ENCODE measurements around the gene SUMO3. TPM values are rescaled to one million over a fixed set of nuclear protein-coding genes. Genes with fewer than 3 reads are reported as not detected.

SUMO3 gene
- total RNA-seq, 2 experiments from 2014 or later: 90.5 to 92.5 TPM

GRCh38 chr21:44850905-44851657, 33.2 kb upstream of the SUMO3 start:
- H3K27ac Mint-ChIP-seq: peak overlapping the region; percentile 56
- H3K36me3 Mint-ChIP-seq: peaks cover 15% of the 10 kb centered on the region
- no peak for DNase-seq
- no peaks in the 10 kb centered on the region for H3K27me3 Mint-ChIP-seq
- H3K4me3 Mint-ChIP-seq: no peak overlapping the region
- no peaks in the 10 kb centered on the region for H3K9me3 Mint-ChIP-seq
- peaks cover 20% of the 10 kb centered on the region for H3K4me1 Mint-ChIP-seq

GRCh38 chr21:44850208-44850800, 32.4 kb upstream of the SUMO3 start:
- no peaks in the 10 kb centered on the region for H3K9me3 Mint-ChIP-seq
- H3K27ac Mint-ChIP-seq: no peak overlapping the region
- H3K36me3 Mint-ChIP-seq: peaks cover 14% of the 10 kb centered on the region
- H3K4me1 Mint-ChIP-seq: peaks cover 23% of the 10 kb centered on the region
- no peak overlapping the region for H3K4me3 Mint-ChIP-seq
- no peak for DNase-seq
- H3K27me3 Mint-ChIP-seq: no peaks in the 10 kb centered on the region

- DNase-seq: no peak
- Mint-ChIP-seq H3K36me3 (peaks cover 11% of the 10 kb centered on the region), H3K4me3 (no peak overlapping the region)
Observed at GRCh38 chr21:44849616-44850130, 31.8 kb upstream of the SUMO3 start.

GRCh38 chr21:44848821-44849521, 31.1 kb upstream of the SUMO3 start:
- peaks cover 17% of the 10 kb centered on the region for H3K4me1 Mint-ChIP-seq
- DNase-seq: no peak
- H3K27ac Mint-ChIP-seq: no peak overlapping the region
- peaks cover 9% of the 10 kb centered on the region for H3K36me3 Mint-ChIP-seq
- no peaks in the 10 kb centered on the region for H3K9me3 Mint-ChIP-seq
- no peak overlapping the region for H3K4me3 Mint-ChIP-seq
- H3K27me3 Mint-ChIP-seq: no peaks in the 10 kb centered on the region

More at GRCh38 chr21:44849616-44850130, 31.8 kb upstream of the SUMO3 start:
- Mint-ChIP-seq H3K27ac (no peak overlapping the region), H3K9me3 (no peaks in the 10 kb centered on the region), H3K4me1 (peaks cover 19% of the 10 kb centered on the region), H3K27me3 (no peaks in the 10 kb centered on the region)

- Mint-ChIP-seq H3K36me3 (peaks cover 4% of the 10 kb centered on the region), H3K9me3 (no peaks in the 10 kb centered on the region), H3K4me3 (no peak overlapping the region), H3K4me1 (peaks cover 17% of the 10 kb centered on the region), H3K27me3 (no peaks in the 10 kb centered on the region), H3K27ac (no peak overlapping the region)
- DNase-seq: no peak
Observed at GRCh38 chr21:44847261-44848056, 29.6 kb upstream of the SUMO3 start.

GRCh38 chr21:44846485-44847260, 28.8 kb upstream of the SUMO3 start:
- Mint-ChIP-seq H3K27ac (peak overlapping the region; percentile 70), H3K4me1 (peaks cover 13% of the 10 kb centered on the region), H3K27me3 (peaks cover under 1% of the 10 kb centered on the region), H3K36me3 (peaks cover 4% of the 10 kb centered on the region), H3K4me3 (peak overlapping the region; percentile 75), H3K9me3 (no peaks in the 10 kb centered on the region)
- DNase-seq: peak; percentile 56

GRCh38 chr21:44846224-44846484, 28.3 kb upstream of the SUMO3 start:
- Mint-ChIP-seq H3K36me3 (peaks cover 4% of the 10 kb centered on the region), H3K9me3 (no peaks in the 10 kb centered on the region), H3K4me1 (peaks cover 11% of the 10 kb centered on the region), H3K27ac (peak overlapping the region; percentile 70), H3K27me3 (peaks cover 4% of the 10 kb centered on the region), H3K4me3 (peak overlapping the region; percentile 75)
- DNase-seq: no peak

- Mint-ChIP-seq H3K4me1 (peaks cover 9% of the 10 kb centered on the region), H3K36me3 (peaks cover 4% of the 10 kb centered on the region), H3K27me3 (peaks cover 4% of the 10 kb centered on the region), H3K9me3 (no peaks in the 10 kb centered on the region), H3K4me3 (peak overlapping the region; percentile 75), H3K27ac (peak overlapping the region; percentile 70)
- DNase-seq: peak; percentile 77
Observed at GRCh38 chr21:44845418-44846223, 27.8 kb upstream of the SUMO3 start.

GRCh38 chr21:44844256-44844655, 26.4 kb upstream of the SUMO3 start:
- H3K27ac Mint-ChIP-seq: no peak overlapping the region
- peaks cover 4% of the 10 kb centered on the region for H3K36me3 Mint-ChIP-seq
- H3K4me1 Mint-ChIP-seq: peaks cover 9% of the 10 kb centered on the region
- peaks cover 4% of the 10 kb centered on the region for H3K27me3 Mint-ChIP-seq
- no peaks in the 10 kb centered on the region for H3K9me3 Mint-ChIP-seq
- no peak for DNase-seq
- H3K4me3 Mint-ChIP-seq: no peak overlapping the region

GRCh38 chr21:44842721-44843445, 25.0 kb upstream of the SUMO3 start:
- H3K4me1 Mint-ChIP-seq: peaks cover 9% of the 10 kb centered on the region
- no peak overlapping the region for H3K27ac Mint-ChIP-seq
- no peak overlapping the region for H3K4me3 Mint-ChIP-seq
- H3K9me3 Mint-ChIP-seq: no peaks in the 10 kb centered on the region
- H3K36me3 Mint-ChIP-seq: no peaks in the 10 kb centered on the region
- H3K27me3 Mint-ChIP-seq: peaks cover 4% of the 10 kb centered on the region
- no peak for DNase-seq

- Mint-ChIP-seq H3K4me1 (peaks cover 9% of the 10 kb centered on the region), H3K27ac (no peak overlapping the region), H3K36me3 (no peaks in the 10 kb centered on the region), H3K9me3 (no peaks in the 10 kb centered on the region), H3K4me3 (no peak overlapping the region), H3K27me3 (peaks cover 6% of the 10 kb centered on the region)
- DNase-seq: no peak
Observed at GRCh38 chr21:44842087-44842486, 24.2 kb upstream of the SUMO3 start.

- H3K36me3 Mint-ChIP-seq: no peaks in the 10 kb centered on the region
- H3K9me3 Mint-ChIP-seq: no peaks in the 10 kb centered on the region
- DNase-seq: no peak
- H3K4me1 Mint-ChIP-seq: peaks cover 1% of the 10 kb centered on the region
- H3K27me3 Mint-ChIP-seq: peaks cover 7% of the 10 kb centered on the region
- no peak overlapping the region for H3K4me3 Mint-ChIP-seq
- H3K27ac Mint-ChIP-seq: no peak overlapping the region
Observed at GRCh38 chr21:44840771-44841170, 22.9 kb upstream of the SUMO3 start.

GRCh38 chr21:44838951-44839350, 21.1 kb upstream of the SUMO3 start:
- Mint-ChIP-seq H3K27ac (no peak overlapping the region), H3K9me3 (no peaks in the 10 kb centered on the region), H3K4me3 (no peak overlapping the region), H3K27me3 (peaks cover 7% of the 10 kb centered on the region), H3K4me1 (no peaks in the 10 kb centered on the region), H3K36me3 (no peaks in the 10 kb centered on the region)
- no peak for DNase-seq

All from activated naive CD8-positive, alpha-beta T cell treated with anti-CD3 and anti-CD28 coated beads for 36 hours (primary cell).